HepG2 (cell line): ENCODE measurements around the gene MADCAM1. TPM values are rescaled to one million over a fixed set of nuclear protein-coding genes. Genes with fewer than 3 reads are reported as not detected.

Source experiments
- CREM ChIP-seq, 2 experiments: sonication (generic) in 1 of 2; formaldehyde crosslinking in 1 of 2; IDR thresholded peaks; 2 replicates each; pipeline versions ENCODE4 v1.4.0 to v1.6.1; 2016 to 2020; ENCODE audit warnings: antibody characterized with exemption in 1 of 2, mild to moderate bottlenecking in 1 of 2, missing genetic modification reagents in 1 of 2
- SP1 ChIP-seq, 2 experiments: fragments of 450-650 bp in 1 of 2; sonication (generic) in 1 of 2; formaldehyde crosslinking in 1 of 2; IDR thresholded peaks; 2 replicates each; pipeline versions ENCODE4 v1.4.0 to v1.6.1; 2016 to 2020; ENCODE audit warnings: missing genetic modification reagents in 1 of 2
- ZNF253 ChIP-seq: sonication (generic); formaldehyde crosslinking; IDR thresholded peaks from 2 replicates; pipeline ENCODE4 v1.8.0; 2022; ENCODE audit warnings: mild to moderate bottlenecking, missing genetic modification reagents, borderline replicate concordance
- ZSCAN22 ChIP-seq: sonication (generic); formaldehyde crosslinking; IDR thresholded peaks from 2 replicates; pipeline ENCODE4 v1.4.0; 2020; ENCODE audit warnings: mild to moderate bottlenecking, missing genetic modification reagents
- polyA plus RNA-seq, 8 experiments: library from polyadenylated mRNA; depleted of rRNA in 3 of 8; stranded (reverse) in 7 of 8; unstranded in 1 of 8; fragments of >200 nt; fragmentation: Illumina TruSeq in 4 of 8; extraction: Trizol in 4 of 8; gene quantifications; 2 replicates each; pipeline versions ENCODE4 v1.2.1 to v1.2.3, GENCODE V29; 2011 to 2016; ENCODE audit warnings: low read depth in 4 of 8, missing spikeins in 1 of 8, mixed read lengths in 1 of 8; ENCODE audit not compliant: insufficient read depth in 1 of 8
- total RNA-seq, 5 experiments: library from RNA; depleted of rRNA; stranded (reverse); fragments of >200 nt; fragmentation: Illumina TruSeq; extraction: Trizol; gene quantifications; 2 replicates each; pipeline ENCODE4 v1.2.3, GENCODE V29; 2016; ENCODE audit warnings: low read depth in 1 of 5
- TF ChIP-seq, protein P1 (sequence below): sonication (generic); formaldehyde crosslinking; IDR thresholded peaks from 2 replicates; pipeline ENCODE4 v1.5.1; 2020; ENCODE audit warnings: mild to moderate bottlenecking, missing genetic modification reagents, moderate library complexity
- TF ChIP-seq, protein P2 (sequence below): IDR thresholded peaks from 2 replicates; pipeline ENCODE4 v1.6.1; 2016; ENCODE audit warnings: missing compliant biosample characterization, missing genetic modification reagents, borderline replicate concordance
- TF ChIP-seq, protein P3 (sequence below), 2 experiments: IDR thresholded peaks; 2 replicates each; pipeline ENCODE4 v1.6.1; 2011 to 2012; ENCODE audit warnings: low read length in 2 of 2, borderline replicate concordance in 1 of 2, low read depth in 1 of 2, mild to moderate bottlenecking in 1 of 2, moderate library complexity in 1 of 2
- TF ChIP-seq, protein P4 (sequence below): sonication (generic); formaldehyde crosslinking; IDR thresholded peaks from 2 replicates; pipeline ENCODE4 v1.4.0; 2020; ENCODE audit warnings: low read depth, missing genetic modification reagents
- TF ChIP-seq, protein P5 (sequence below): sonication (generic); formaldehyde crosslinking; IDR thresholded peaks from 2 replicates; pipeline ENCODE4 v1.9.0; 2022; ENCODE audit warnings: missing genetic modification reagents, mild to moderate bottlenecking, borderline replicate concordance

The MADCAM1 gene
- total and polyA plus RNA-seq, 2 of the 13 experiments (the other 11 are each of a cell fraction or from before 2014, with no cell fraction given), result 0.29 to 0.33 TPM

DNA sequence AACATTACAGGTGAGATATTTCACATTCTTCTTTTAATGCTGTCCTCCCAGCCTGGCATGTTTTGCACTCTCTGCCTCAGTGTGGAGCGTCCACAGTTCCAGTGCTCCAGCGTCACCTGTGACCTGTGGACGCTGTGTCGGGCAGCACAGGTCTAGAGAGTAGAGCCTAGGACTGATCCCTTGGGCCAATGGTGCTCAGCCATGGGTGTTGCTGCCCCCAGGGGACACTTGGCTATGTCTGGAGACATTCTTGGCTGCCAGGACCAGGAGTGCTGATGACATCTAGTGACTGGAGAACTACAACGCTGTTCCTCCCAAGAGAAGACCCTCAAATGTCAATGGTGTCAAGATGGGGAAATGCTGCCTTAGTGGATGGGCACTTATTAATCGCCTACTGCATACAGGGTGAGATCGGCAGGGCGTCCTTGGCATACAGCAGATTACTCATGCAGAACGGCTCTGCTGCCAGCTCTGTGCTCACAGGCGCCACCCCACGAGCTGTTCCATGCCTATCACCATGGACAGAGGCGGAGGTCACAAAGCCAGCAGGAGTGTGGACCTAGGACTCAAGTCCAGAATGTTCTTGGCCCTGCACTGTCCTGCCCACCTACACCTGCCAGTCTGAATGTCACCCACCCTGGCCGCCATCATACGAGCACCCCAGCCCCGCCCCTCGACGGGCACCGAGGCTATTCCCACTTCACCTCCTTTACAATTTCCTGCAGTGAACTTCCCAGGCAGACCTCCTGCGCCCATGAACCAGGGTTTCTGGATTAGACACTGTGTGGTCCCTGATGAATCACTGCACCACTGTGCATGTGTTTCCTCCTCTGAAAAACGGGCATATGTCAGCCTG lies 13.9 kb upstream of the MADCAM1 start (continued):
- TF ChIP-seq, protein P1, sequence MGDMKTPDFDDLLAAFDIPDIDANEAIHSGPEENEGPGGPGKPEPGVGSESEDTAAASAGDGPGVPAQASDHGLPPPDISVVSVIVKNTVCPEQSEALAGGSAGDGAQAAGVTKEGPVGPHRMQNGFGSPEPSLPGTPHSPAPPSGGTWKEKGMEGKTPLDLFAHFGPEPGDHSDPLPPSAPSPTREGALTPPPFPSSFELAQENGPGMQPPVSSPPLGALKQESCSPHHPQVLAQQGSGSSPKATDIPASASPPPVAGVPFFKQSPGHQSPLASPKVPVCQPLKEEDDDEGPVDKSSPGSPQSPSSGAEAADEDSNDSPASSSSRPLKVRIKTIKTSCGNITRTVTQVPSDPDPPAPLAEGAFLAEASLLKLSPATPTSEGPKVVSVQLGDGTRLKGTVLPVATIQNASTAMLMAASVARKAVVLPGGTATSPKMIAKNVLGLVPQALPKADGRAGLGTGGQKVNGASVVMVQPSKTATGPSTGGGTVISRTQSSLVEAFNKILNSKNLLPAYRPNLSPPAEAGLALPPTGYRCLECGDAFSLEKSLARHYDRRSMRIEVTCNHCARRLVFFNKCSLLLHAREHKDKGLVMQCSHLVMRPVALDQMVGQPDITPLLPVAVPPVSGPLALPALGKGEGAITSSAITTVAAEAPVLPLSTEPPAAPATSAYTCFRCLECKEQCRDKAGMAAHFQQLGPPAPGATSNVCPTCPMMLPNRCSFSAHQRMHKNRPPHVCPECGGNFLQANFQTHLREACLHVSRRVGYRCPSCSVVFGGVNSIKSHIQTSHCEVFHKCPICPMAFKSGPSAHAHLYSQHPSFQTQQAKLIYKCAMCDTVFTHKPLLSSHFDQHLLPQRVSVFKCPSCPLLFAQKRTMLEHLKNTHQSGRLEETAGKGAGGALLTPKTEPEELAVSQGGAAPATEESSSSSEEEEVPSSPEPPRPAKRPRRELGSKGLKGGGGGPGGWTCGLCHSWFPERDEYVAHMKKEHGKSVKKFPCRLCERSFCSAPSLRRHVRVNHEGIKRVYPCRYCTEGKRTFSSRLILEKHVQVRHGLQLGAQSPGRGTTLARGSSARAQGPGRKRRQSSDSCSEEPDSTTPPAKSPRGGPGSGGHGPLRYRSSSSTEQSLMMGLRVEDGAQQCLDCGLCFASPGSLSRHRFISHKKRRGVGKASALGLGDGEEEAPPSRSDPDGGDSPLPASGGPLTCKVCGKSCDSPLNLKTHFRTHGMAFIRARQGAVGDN (CRISPR knock-in tag), result peak; percentile 54
- TF ChIP-seq, protein P2, sequence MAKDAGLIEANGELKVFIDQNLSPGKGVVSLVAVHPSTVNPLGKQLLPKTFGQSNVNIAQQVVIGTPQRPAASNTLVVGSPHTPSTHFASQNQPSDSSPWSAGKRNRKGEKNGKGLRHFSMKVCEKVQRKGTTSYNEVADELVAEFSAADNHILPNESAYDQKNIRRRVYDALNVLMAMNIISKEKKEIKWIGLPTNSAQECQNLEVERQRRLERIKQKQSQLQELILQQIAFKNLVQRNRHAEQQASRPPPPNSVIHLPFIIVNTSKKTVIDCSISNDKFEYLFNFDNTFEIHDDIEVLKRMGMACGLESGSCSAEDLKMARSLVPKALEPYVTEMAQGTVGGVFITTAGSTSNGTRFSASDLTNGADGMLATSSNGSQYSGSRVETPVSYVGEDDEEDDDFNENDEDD (CRISPR knock-in tag), result peak; percentile 20; the same call in 1 of the 2 replicates
- no peak for TF ChIP-seq SP1 (IDR thresholded peaks at IDR 0.05)
- no peak for TF ChIP-seq SP1 (CRISPR knock-in tag; IDR thresholded peaks at IDR 0.05)
- TF ChIP-seq, protein P3, sequence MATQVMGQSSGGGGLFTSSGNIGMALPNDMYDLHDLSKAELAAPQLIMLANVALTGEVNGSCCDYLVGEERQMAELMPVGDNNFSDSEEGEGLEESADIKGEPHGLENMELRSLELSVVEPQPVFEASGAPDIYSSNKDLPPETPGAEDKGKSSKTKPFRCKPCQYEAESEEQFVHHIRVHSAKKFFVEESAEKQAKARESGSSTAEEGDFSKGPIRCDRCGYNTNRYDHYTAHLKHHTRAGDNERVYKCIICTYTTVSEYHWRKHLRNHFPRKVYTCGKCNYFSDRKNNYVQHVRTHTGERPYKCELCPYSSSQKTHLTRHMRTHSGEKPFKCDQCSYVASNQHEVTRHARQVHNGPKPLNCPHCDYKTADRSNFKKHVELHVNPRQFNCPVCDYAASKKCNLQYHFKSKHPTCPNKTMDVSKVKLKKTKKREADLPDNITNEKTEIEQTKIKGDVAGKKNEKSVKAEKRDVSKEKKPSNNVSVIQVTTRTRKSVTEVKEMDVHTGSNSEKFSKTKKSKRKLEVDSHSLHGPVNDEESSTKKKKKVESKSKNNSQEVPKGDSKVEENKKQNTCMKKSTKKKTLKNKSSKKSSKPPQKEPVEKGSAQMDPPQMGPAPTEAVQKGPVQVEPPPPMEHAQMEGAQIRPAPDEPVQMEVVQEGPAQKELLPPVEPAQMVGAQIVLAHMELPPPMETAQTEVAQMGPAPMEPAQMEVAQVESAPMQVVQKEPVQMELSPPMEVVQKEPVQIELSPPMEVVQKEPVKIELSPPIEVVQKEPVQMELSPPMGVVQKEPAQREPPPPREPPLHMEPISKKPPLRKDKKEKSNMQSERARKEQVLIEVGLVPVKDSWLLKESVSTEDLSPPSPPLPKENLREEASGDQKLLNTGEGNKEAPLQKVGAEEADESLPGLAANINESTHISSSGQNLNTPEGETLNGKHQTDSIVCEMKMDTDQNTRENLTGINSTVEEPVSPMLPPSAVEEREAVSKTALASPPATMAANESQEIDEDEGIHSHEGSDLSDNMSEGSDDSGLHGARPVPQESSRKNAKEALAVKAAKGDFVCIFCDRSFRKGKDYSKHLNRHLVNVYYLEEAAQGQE (IDR thresholded peaks at IDR 0.05; ENCODE audit: borderline replicate concordance in 1 of 2, low read depth in 1 of 2, low read length in 2 of 2), result peak; percentile 68 to 91
- no peak for TF ChIP-seq CREM (IDR thresholded peaks at IDR 0.05)
- TF ChIP-seq CREM (CRISPR knock-in tag; IDR thresholded peaks at IDR 0.05), result no peak
- TF ChIP-seq ZSCAN22 (CRISPR knock-in tag), result no peak
- TF ChIP-seq, protein P4, sequence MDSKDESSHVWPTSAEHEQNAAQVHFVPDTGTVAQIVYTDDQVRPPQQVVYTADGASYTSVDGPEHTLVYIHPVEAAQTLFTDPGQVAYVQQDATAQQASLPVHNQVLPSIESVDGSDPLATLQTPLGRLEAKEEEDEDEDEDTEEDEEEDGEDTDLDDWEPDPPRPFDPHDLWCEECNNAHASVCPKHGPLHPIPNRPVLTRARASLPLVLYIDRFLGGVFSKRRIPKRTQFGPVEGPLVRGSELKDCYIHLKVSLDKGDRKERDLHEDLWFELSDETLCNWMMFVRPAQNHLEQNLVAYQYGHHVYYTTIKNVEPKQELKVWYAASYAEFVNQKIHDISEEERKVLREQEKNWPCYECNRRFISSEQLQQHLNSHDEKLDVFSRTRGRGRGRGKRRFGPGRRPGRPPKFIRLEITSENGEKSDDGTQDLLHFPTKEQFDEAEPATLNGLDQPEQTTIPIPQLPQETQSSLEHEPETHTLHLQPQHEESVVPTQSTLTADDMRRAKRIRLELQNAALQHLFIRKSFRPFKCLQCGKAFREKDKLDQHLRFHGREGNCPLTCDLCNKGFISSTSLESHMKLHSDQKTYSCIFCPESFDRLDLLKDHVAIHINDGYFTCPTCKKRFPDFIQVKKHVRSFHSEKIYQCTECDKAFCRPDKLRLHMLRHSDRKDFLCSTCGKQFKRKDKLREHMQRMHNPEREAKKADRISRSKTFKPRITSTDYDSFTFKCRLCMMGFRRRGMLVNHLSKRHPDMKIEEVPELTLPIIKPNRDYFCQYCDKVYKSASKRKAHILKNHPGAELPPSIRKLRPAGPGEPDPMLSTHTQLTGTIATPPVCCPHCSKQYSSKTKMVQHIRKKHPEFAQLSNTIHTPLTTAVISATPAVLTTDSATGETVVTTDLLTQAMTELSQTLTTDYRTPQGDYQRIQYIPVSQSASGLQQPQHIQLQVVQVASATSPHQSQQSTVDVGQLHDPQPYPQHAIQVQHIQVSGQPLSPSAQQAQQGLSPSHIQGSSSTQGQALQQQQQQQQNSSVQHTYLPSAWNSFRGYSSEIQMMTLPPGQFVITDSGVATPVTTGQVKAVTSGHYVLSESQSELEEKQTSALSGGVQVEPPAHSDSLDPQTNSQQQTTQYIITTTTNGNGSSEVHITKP (CRISPR knock-in tag), result no peak
- no peak for TF ChIP-seq ZNF253
- TF ChIP-seq, protein P5, sequence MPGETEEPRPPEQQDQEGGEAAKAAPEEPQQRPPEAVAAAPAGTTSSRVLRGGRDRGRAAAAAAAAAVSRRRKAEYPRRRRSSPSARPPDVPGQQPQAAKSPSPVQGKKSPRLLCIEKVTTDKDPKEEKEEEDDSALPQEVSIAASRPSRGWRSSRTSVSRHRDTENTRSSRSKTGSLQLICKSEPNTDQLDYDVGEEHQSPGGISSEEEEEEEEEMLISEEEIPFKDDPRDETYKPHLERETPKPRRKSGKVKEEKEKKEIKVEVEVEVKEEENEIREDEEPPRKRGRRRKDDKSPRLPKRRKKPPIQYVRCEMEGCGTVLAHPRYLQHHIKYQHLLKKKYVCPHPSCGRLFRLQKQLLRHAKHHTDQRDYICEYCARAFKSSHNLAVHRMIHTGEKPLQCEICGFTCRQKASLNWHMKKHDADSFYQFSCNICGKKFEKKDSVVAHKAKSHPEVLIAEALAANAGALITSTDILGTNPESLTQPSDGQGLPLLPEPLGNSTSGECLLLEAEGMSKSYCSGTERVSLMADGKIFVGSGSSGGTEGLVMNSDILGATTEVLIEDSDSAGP (CRISPR knock-in tag), result peak; percentile 32; the same call in 1 of the 2 replicates
